ENCODE measurements around the gene ATXN7L1.

GRCh38 chr7:105788356-105788755 lies 88.0 kb downstream of the ATXN7L1 start:
- TF ChIP-seq GATA2 (IDR thresholded peaks at IDR 0.05; ENCODE audit: low read depth, low read length): no peak
- no peak for TF ChIP-seq GATA3 (IDR thresholded peaks at IDR 0.05; ENCODE audit: low read depth, low read length)

Data from SH-SY5Y (cell line).